ENCODE results near the gene CDK18.

CDK18 gene

DNA sequence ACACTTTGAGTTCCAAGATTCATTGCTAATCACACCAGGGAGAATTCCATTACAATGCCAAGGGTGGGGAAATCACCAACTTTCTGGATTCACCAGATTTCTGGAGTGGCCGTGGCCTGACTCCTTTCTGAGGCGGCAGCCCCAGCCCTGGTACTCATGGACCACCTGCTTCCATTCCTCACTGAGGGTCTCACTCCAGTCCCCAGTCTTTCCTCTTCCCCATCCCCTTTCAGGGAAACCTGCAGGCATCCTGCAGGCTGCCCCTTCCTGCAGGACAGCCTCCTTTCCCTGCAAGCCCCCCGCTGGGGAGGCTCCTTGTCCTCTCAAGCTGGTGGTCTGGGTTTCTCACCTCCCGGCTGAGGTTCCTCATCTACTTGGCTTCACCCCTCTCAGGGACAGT is 12.7 kb upstream of the CDK18 start:
- no peak overlapping the region for H3K4me2 ChIP-seq
- TF ChIP-seq, protein P1, sequence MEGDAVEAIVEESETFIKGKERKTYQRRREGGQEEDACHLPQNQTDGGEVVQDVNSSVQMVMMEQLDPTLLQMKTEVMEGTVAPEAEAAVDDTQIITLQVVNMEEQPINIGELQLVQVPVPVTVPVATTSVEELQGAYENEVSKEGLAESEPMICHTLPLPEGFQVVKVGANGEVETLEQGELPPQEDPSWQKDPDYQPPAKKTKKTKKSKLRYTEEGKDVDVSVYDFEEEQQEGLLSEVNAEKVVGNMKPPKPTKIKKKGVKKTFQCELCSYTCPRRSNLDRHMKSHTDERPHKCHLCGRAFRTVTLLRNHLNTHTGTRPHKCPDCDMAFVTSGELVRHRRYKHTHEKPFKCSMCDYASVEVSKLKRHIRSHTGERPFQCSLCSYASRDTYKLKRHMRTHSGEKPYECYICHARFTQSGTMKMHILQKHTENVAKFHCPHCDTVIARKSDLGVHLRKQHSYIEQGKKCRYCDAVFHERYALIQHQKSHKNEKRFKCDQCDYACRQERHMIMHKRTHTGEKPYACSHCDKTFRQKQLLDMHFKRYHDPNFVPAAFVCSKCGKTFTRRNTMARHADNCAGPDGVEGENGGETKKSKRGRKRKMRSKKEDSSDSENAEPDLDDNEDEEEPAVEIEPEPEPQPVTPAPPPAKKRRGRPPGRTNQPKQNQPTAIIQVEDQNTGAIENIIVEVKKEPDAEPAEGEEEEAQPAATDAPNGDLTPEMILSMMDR (conservative IDR thresholded peaks at IDR 0.05; ENCODE audit: low read depth, low read length) = no peak
- no peaks in the 10 kb centered on the region; the same call in 1 of the 2 replicates for H3K27me3 ChIP-seq (ENCODE audit: insufficient read depth, low read depth)

DNA sequence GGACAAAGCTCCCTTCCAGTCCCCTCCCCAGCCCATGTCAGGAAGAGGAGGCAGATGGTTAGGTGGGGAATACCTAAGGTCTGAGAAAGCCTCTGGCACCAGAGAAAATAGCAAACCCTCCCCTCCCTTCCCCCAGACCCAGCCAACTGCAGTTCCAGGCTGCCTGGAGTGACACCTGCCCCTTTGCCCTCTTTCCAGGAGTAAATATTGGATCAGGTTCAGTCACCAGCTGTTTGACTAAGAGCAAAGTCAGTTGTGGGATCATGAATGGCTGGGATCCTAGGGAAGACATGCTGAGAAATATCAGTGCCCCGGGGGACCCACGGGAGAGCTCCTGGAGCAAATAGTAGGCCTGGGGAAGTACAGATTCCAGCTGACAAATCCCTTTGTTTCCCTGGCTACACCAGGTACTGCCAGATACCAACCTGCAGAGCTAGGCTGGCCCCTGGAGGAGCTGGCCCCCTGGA is 12.2 kb upstream of the CDK18 start:
- no peak overlapping the region for H3K4me2 ChIP-seq
- H3K27ac ChIP-seq = no peak overlapping the region
- no peak overlapping the region for H3K9ac ChIP-seq
- no peaks in the 10 kb centered on the region for H4K20me1 ChIP-seq (ENCODE audit: insufficient read depth)
- no peaks in the 10 kb centered on the region; the same call in 1 of the 2 replicates for H3K27me3 ChIP-seq (ENCODE audit: insufficient read depth, low read depth)
- H3K4me1 ChIP-seq (ENCODE audit: low read depth, poor library complexity, severe bottlenecking) = peaks cover 9% of the 10 kb centered on the region
- H3K36me3 ChIP-seq (ENCODE audit: insufficient read depth) = no peaks in the 10 kb centered on the region
- no peak overlapping the region for H2AFZ ChIP-seq (ENCODE audit: low read depth)
- no peak overlapping the region for H3K4me3 ChIP-seq (IDR thresholded peaks at IDR 0.05; ENCODE audit: insufficient read depth, low read depth, low read length)
- TF ChIP-seq, protein P1 (conservative IDR thresholded peaks at IDR 0.05; ENCODE audit: low read depth, low read length) = no peak
- no peaks in the 10 kb centered on the region for H3K79me2 ChIP-seq (ENCODE audit: insufficient read depth, low read depth)

More for the DNA sequence above, 12.7 kb upstream of the CDK18 start:
- H3K9ac ChIP-seq = no peak overlapping the region
- no peaks in the 10 kb centered on the region for H4K20me1 ChIP-seq (ENCODE audit: insufficient read depth)
- H3K36me3 ChIP-seq (ENCODE audit: insufficient read depth) = no peaks in the 10 kb centered on the region
- H3K4me1 ChIP-seq (ENCODE audit: low read depth, poor library complexity, severe bottlenecking) = peaks cover 9% of the 10 kb centered on the region
- no peak overlapping the region for H2AFZ ChIP-seq (ENCODE audit: low read depth)
- no peaks in the 10 kb centered on the region for H3K79me2 ChIP-seq (ENCODE audit: insufficient read depth, low read depth)
- H3K27ac ChIP-seq = no peak overlapping the region
- no peak overlapping the region for H3K4me3 ChIP-seq (IDR thresholded peaks at IDR 0.05; ENCODE audit: insufficient read depth, low read depth, low read length)

DNA sequence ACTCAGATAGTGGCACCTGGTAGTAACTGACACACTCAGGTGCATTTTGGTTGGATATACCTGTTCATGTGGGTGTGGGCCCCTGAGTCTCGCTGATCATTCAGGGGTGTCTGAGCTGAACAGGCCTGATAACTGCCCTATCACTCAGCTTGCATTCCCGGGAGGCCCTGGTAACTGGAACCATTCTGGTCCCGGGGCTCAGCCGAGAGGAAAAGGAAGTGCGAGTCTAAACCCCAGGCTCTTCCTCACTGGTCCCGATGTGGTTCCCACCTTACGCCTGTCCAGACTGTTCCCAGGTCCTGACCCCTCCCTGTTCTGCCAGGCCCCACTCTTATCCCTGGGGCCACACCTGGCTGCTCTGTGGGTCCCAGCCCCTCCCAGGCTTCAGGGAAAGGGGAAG is 11.7 kb upstream of the CDK18 start:
- no peak overlapping the region for H3K4me3 ChIP-seq (IDR thresholded peaks at IDR 0.05; ENCODE audit: insufficient read depth, low read depth, low read length)
- no peaks in the 10 kb centered on the region; the same call in 1 of the 2 replicates for H3K27me3 ChIP-seq (ENCODE audit: insufficient read depth, low read depth)

DNA sequence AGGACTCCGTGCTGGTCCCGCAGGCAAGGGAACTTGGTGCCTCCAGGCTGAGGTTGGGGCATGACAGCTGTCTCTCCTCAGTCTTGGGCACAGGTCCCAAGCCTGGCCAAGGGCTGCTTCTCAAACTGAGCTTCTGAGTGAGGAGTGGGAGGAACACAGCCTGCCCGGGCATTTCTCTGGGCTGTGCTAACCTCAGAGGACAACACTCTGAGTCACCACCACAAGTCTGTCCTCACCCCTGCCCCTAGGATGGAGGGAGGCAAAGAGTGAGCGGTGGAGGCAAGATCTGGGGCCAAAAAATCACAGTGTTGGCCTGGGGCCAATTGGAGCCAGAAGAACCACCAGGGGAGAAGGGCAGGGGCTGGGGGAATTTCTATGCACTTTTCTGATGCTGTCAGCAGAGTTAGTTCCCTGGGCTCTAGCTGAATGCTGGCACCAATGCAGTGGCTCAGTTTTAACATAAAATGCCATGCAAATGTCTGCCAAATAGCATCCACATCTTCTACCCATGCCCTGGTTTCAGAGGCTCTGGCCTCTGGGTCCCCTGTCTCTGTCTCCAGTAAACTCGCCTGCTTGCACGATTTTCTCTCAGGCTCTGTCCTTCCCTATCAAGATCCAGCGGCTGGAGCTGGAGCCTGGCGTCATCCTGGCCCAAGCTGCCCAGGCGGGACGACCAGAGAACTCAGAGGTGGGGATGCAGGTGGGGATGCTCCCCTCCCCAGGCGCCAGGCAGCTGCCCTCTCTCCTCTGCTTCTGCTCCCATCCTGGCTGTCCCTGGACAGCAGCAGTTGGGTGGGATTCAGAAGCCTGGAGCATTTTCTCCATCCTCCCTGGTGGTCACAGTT is 11.0 kb upstream of the CDK18 start:
- Histone ChIP-seq H3K9ac (no peak overlapping the region), H3K36me3 (ENCODE audit: insufficient read depth) (no peaks in the 10 kb centered on the region), H4K20me1 (ENCODE audit: insufficient read depth) (no peaks in the 10 kb centered on the region), H3K4me2 (no peak overlapping the region; the same call in 1 of the 2 replicates), H3K27me3 (ENCODE audit: insufficient read depth, low read depth) (no peaks in the 10 kb centered on the region; the same call in 1 of the 2 replicates), H3K79me2 (ENCODE audit: insufficient read depth, low read depth) (no peaks in the 10 kb centered on the region), H2AFZ (ENCODE audit: low read depth) (no peak overlapping the region), H3K4me3 (IDR thresholded peaks at IDR 0.05; ENCODE audit: insufficient read depth, low read depth, low read length) (no peak overlapping the region), H3K4me1 (ENCODE audit: low read depth, poor library complexity, severe bottlenecking) (peaks cover 9% of the 10 kb centered on the region), H3K27ac (no peak overlapping the region)
- TF ChIP-seq, protein P1 (conservative IDR thresholded peaks at IDR 0.05; ENCODE audit: low read depth, low read length) = no peak

More for the DNA sequence above, 11.7 kb upstream of the CDK18 start:
- Histone ChIP-seq H3K9ac (no peak overlapping the region), H3K4me2 (no peak overlapping the region), H4K20me1 (ENCODE audit: insufficient read depth) (no peaks in the 10 kb centered on the region), H3K4me1 (ENCODE audit: low read depth, poor library complexity, severe bottlenecking) (peaks cover 9% of the 10 kb centered on the region), H2AFZ (ENCODE audit: low read depth) (no peak overlapping the region), H3K36me3 (ENCODE audit: insufficient read depth) (no peaks in the 10 kb centered on the region), H3K27ac (no peak overlapping the region), H3K79me2 (ENCODE audit: insufficient read depth, low read depth) (no peaks in the 10 kb centered on the region)
- TF ChIP-seq, protein P1 (conservative IDR thresholded peaks at IDR 0.05; ENCODE audit: low read depth, low read length) = no peak
